HepG2 (cell line): ENCODE measurements around the gene KIF5B. TPM values are rescaled to one million over a fixed set of nuclear protein-coding genes. Genes with fewer than 3 reads are reported as not detected.

Source experiments
- CCAR2 ChIP-seq: fragments of 200-400 bp; formaldehyde crosslinking; optimal IDR thresholded peaks from 2 replicates; pipeline ENCODE3; 2018; ENCODE audit warnings: low read depth, mild to moderate bottlenecking, low read length, moderate library complexity
- JUN ChIP-seq: sonication (generic); formaldehyde crosslinking; IDR thresholded peaks from 2 replicates; pipeline ENCODE4 v1.4.0; 2020; ENCODE audit warnings: mild to moderate bottlenecking, missing genetic modification reagents
- KAT8 ChIP-seq: IDR thresholded peaks from 2 replicates; pipeline ENCODE4 v1.6.1; 2016; ENCODE audit warnings: missing genetic modification reagents, missing compliant biosample characterization
- PCBP2 ChIP-seq: fragments of 200-400 bp; formaldehyde crosslinking; optimal IDR thresholded peaks from 2 replicates; pipeline ENCODE3; 2018; ENCODE audit warnings: low read length, low read depth; ENCODE audit not compliant: poor library complexity, severe bottlenecking
- POGZ ChIP-seq: sonication (generic); formaldehyde crosslinking; IDR thresholded peaks from 2 replicates; pipeline ENCODE4 v1.4.0; 2020; ENCODE audit warnings: mild to moderate bottlenecking, missing genetic modification reagents
- SMC3 ChIP-seq: IDR thresholded peaks from 2 replicates; pipeline ENCODE4 v1.6.1; 2011; ENCODE audit warnings: low read length, improper control_type of control experiment
- SOX13 ChIP-seq, 3 experiments: fragments of 450-650 bp in 1 of 3; sonication (generic) in 1 of 3; formaldehyde crosslinking in 1 of 3; IDR thresholded peaks in 2 of 3; conservative IDR thresholded peaks in 1 of 3; 2 replicates each; pipeline versions ENCODE4 v1.5.0 to v1.6.1; 2016 to 2020; ENCODE audit warnings: antibody characterized with exemption in 1 of 3, mild to moderate bottlenecking in 1 of 3, missing compliant biosample characterization in 1 of 3, missing genetic modification reagents in 1 of 3, moderate library complexity in 1 of 3
- STAG1 ChIP-seq: sonication (generic); formaldehyde crosslinking; IDR thresholded peaks from 2 replicates; pipeline ENCODE4 v1.4.0; 2020; ENCODE audit warnings: missing genetic modification reagents
- YY1 ChIP-seq: IDR thresholded peaks from 2 replicates; pipeline ENCODE4 v1.6.1; 2011; ENCODE audit warnings: low read length, low read depth, moderate library complexity, mild to moderate bottlenecking; ENCODE audit not compliant: insufficient read depth, insufficient replicate concordance
- ZBTB7B ChIP-seq: sonication (generic); formaldehyde crosslinking; IDR thresholded peaks from 2 replicates; pipeline ENCODE4 v1.4.0; 2020; ENCODE audit warnings: missing genetic modification reagents
- ZFYVE20 ChIP-seq: sonication (generic); formaldehyde crosslinking; IDR thresholded peaks from 2 replicates; pipeline ENCODE4 v1.8.0; 2023; ENCODE audit warnings: low read depth, mild to moderate bottlenecking, moderate library complexity, missing genetic modification reagents, borderline replicate concordance
- ZNF282 ChIP-seq: fragments of 450-650 bp; IDR thresholded peaks from 2 replicates; pipeline ENCODE4 v1.6.1; 2018; ENCODE audit not compliant: partially characterized antibody
- ZNF335 ChIP-seq: sonication (generic); formaldehyde crosslinking; IDR thresholded peaks from 2 replicates; pipeline ENCODE4 v1.4.0; 2020; ENCODE audit warnings: missing genetic modification reagents
- polyA plus RNA-seq, 8 experiments: library from polyadenylated mRNA; depleted of rRNA in 3 of 8; stranded (reverse) in 7 of 8; unstranded in 1 of 8; fragments of >200 nt; fragmentation: Illumina TruSeq in 4 of 8; extraction: Trizol in 4 of 8; gene quantifications; 2 replicates each; pipeline versions ENCODE4 v1.2.1 to v1.2.3, GENCODE V29; 2011 to 2016; ENCODE audit warnings: low read depth in 4 of 8, missing spikeins in 1 of 8, mixed read lengths in 1 of 8; ENCODE audit not compliant: insufficient read depth in 1 of 8
- total RNA-seq, 5 experiments: library from RNA; depleted of rRNA; stranded (reverse); fragments of >200 nt; fragmentation: Illumina TruSeq; extraction: Trizol; gene quantifications; 2 replicates each; pipeline ENCODE4 v1.2.3, GENCODE V29; 2016; ENCODE audit warnings: low read depth in 1 of 5
- TF ChIP-seq, protein P1 (sequence below): sonication (generic); formaldehyde crosslinking; IDR thresholded peaks from 2 replicates; pipeline ENCODE4 v1.5.1; 2020; ENCODE audit warnings: mild to moderate bottlenecking, missing genetic modification reagents, borderline replicate concordance
- TF ChIP-seq, protein P2 (sequence below): sonication (generic); formaldehyde crosslinking; IDR thresholded peaks from 2 replicates; pipeline ENCODE4 v1.8.1; 2023; ENCODE audit warnings: mild to moderate bottlenecking, moderate library complexity, missing genetic modification reagents
- TF ChIP-seq, protein P3 (sequence below): sonication (generic); formaldehyde crosslinking; IDR thresholded peaks from 2 replicates; pipeline ENCODE4 v1.4.0; 2020; ENCODE audit warnings: missing genetic modification reagents
- TF ChIP-seq, protein P4 (sequence below): sonication (generic); formaldehyde crosslinking; IDR thresholded peaks from 2 replicates; pipeline ENCODE4 v1.4.0; 2020; ENCODE audit warnings: mild to moderate bottlenecking, low read depth, missing genetic modification reagents

KIF5B gene
- total and polyA plus RNA-seq, 2 of the 13 experiments (the other 11 are each of a cell fraction or from before 2014, with no cell fraction given) = 34.3 to 133 TPM

DNA sequence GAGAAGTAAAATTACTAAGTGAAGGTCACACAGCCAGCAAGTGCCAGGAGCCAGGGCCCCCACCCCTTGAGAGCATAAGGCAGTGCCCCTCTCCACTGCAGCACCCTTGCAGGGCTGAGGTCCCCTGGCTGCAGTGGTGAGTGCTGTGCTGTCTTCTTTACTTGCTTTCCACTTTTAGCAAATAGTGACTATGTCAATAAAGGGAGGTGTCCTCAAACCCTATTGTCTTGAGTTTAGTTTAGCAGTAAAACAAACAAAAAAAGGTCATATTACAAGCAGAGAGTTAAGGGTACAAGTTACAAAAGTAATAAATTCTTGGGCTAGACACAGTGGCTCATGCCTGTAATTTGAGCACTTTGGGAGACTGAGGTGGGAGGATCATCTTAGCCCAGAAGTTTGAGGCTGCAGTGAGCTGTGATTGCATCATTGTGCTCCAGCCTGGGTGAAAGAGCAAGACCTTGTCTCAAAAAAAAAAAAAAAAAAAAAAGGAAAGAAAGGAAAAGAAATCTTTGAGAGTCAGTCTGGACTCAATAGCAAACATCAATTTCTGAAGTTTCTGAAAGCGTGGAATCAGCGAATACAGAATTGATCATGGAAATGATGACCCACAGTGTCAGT is 39.0 kb upstream of the KIF5B start (continued):
- peak; percentile 52; the same call in 1 of the 2 replicates for TF ChIP-seq POGZ (CRISPR knock-in tag)
- TF ChIP-seq ZNF282 = no peak
- TF ChIP-seq ZNF335 (CRISPR knock-in tag) = no peak
- TF ChIP-seq, protein P1, sequence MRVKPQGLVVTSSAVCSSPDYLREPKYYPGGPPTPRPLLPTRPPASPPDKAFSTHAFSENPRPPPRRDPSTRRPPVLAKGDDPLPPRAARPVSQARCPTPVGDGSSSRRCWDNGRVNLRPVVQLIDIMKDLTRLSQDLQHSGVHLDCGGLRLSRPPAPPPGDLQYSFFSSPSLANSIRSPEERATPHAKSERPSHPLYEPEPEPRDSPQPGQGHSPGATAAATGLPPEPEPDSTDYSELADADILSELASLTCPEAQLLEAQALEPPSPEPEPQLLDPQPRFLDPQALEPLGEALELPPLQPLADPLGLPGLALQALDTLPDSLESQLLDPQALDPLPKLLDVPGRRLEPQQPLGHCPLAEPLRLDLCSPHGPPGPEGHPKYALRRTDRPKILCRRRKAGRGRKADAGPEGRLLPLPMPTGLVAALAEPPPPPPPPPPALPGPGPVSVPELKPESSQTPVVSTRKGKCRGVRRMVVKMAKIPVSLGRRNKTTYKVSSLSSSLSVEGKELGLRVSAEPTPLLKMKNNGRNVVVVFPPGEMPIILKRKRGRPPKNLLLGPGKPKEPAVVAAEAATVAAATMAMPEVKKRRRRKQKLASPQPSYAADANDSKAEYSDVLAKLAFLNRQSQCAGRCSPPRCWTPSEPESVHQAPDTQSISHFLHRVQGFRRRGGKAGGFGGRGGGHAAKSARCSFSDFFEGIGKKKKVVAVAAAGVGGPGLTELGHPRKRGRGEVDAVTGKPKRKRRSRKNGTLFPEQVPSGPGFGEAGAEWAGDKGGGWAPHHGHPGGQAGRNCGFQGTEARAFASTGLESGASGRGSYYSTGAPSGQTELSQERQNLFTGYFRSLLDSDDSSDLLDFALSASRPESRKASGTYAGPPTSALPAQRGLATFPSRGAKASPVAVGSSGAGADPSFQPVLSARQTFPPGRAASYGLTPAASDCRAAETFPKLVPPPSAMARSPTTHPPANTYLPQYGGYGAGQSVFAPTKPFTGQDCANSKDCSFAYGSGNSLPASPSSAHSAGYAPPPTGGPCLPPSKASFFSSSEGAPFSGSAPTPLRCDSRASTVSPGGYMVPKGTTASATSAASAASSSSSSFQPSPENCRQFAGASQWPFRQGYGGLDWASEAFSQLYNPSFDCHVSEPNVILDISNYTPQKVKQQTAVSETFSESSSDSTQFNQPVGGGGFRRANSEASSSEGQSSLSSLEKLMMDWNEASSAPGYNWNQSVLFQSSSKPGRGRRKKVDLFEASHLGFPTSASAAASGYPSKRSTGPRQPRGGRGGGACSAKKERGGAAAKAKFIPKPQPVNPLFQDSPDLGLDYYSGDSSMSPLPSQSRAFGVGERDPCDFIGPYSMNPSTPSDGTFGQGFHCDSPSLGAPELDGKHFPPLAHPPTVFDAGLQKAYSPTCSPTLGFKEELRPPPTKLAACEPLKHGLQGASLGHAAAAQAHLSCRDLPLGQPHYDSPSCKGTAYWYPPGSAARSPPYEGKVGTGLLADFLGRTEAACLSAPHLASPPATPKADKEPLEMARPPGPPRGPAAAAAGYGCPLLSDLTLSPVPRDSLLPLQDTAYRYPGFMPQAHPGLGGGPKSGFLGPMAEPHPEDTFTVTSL (CRISPR knock-in tag) = peak; percentile 61; the same call in 1 of the 2 replicates
- TF ChIP-seq STAG1 (CRISPR knock-in tag) = peak; percentile 21; the same call in 1 of the 2 replicates
- no peak for TF ChIP-seq YY1
- no peak; the same call in 1 of the 2 replicates for TF ChIP-seq ZBTB7B (CRISPR knock-in tag)
- TF ChIP-seq SMC3 = no peak
- TF ChIP-seq SOX13 (IDR thresholded peaks at IDR 0.05) = peak; percentile 97
- peak in 1 of 2 experiments; percentile 100; a peak in 2 of 4 replicates for TF ChIP-seq SOX13 (CRISPR knock-in tag; conservative IDR thresholded peaks at IDR 0.05 in 1 of 2, IDR thresholded peaks at IDR 0.05 in 1 of 2)
- TF ChIP-seq, protein P2, sequence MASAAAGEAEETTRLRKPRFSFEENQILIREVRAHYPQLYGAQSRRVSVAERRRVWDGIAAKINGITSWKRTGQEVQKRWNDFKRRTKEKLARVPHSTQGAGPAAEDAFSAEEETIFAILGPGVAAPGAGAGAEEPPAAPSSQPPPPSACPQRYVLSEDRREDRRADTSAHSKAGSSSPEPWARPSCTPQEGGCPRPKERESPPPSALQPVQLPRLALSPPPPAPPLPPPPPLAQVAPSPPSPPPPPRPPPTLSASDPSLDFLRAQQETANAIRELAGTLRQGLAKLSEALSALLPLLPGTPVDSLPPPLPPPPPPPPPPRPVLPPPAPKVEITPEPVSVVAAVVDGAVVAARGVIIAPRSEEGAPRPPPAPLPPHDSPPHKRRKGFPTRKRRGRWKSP (CRISPR knock-in tag) = peak; percentile 35; the same call in 1 of the 2 replicates
- TF ChIP-seq KAT8 (CRISPR knock-in tag) = peak; percentile 28; the same call in 1 of the 2 replicates
- no peak for TF ChIP-seq PCBP2
- TF ChIP-seq, protein P3, sequence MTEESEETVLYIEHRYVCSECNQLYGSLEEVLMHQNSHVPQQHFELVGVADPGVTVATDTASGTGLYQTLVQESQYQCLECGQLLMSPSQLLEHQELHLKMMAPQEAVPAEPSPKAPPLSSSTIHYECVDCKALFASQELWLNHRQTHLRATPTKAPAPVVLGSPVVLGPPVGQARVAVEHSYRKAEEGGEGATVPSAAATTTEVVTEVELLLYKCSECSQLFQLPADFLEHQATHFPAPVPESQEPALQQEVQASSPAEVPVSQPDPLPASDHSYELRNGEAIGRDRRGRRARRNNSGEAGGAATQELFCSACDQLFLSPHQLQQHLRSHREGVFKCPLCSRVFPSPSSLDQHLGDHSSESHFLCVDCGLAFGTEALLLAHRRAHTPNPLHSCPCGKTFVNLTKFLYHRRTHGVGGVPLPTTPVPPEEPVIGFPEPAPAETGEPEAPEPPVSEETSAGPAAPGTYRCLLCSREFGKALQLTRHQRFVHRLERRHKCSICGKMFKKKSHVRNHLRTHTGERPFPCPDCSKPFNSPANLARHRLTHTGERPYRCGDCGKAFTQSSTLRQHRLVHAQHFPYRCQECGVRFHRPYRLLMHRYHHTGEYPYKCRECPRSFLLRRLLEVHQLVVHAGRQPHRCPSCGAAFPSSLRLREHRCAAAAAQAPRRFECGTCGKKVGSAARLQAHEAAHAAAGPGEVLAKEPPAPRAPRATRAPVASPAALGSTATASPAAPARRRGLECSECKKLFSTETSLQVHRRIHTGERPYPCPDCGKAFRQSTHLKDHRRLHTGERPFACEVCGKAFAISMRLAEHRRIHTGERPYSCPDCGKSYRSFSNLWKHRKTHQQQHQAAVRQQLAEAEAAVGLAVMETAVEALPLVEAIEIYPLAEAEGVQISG (CRISPR knock-in tag) = peak; percentile 34; the same call in 1 of the 2 replicates
- TF ChIP-seq CCAR2 = no peak
- TF ChIP-seq JUN = no peak
- TF ChIP-seq, protein P4, sequence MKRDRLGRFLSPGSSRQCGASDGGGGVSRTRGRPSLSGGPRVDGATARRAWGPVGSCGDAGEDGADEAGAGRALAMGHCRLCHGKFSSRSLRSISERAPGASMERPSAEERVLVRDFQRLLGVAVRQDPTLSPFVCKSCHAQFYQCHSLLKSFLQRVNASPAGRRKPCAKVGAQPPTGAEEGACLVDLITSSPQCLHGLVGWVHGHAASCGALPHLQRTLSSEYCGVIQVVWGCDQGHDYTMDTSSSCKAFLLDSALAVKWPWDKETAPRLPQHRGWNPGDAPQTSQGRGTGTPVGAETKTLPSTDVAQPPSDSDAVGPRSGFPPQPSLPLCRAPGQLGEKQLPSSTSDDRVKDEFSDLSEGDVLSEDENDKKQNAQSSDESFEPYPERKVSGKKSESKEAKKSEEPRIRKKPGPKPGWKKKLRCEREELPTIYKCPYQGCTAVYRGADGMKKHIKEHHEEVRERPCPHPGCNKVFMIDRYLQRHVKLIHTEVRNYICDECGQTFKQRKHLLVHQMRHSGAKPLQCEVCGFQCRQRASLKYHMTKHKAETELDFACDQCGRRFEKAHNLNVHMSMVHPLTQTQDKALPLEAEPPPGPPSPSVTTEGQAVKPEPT (CRISPR knock-in tag) = no peak
- TF ChIP-seq ZFYVE20 (CRISPR knock-in tag) = no peak
